UCSD-AML1 (cell line): ENCODE measurements around the gene PRDM16.

Source experiments
- DNase-seq: peaks from one replicate; lab custom pipeline; 2025; ENCODE audit not compliant: unreplicated experiment; lab: John Stamatoyannopoulos, UW

PRDM16 gene

DNA sequence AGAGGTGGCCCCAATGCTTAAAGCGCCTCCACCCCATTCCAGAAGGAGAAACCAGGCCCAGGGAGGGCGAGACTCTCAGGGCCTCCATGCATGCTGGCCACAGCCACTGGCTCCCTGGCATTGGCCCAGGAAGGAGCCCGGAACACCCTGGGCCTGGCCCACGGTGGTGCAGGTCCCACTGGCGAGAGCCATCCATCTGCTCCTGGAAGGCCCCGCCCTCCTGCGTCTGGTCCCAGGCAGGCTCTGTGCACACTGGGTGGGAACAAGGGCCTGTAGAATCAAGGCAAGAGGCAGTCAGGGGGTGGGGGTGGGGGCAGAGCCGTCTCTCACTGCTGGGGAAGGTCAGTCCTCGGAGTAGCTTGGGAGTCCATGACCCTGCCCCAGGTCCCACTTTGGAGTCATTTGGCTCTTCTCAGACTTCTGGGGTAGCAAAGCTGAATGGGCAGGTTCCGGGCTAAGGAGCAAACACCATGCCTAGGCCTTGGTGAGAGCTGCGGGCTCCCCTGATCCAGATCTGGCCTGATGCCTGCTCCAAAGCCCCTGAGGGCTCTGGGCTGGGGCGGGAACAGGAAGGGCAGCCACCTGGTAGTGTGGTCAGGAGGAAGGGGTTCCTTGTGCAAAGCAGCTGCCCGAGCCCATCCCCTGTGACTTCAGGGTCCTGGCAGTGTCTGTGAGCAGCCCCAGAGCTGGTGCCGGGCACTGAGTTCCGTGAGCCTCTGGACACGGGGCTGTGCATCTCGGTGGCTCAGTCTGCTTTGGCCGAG lies 278.4 kb downstream of the PRDM16 start:
- no peak for DNase-seq

DNA sequence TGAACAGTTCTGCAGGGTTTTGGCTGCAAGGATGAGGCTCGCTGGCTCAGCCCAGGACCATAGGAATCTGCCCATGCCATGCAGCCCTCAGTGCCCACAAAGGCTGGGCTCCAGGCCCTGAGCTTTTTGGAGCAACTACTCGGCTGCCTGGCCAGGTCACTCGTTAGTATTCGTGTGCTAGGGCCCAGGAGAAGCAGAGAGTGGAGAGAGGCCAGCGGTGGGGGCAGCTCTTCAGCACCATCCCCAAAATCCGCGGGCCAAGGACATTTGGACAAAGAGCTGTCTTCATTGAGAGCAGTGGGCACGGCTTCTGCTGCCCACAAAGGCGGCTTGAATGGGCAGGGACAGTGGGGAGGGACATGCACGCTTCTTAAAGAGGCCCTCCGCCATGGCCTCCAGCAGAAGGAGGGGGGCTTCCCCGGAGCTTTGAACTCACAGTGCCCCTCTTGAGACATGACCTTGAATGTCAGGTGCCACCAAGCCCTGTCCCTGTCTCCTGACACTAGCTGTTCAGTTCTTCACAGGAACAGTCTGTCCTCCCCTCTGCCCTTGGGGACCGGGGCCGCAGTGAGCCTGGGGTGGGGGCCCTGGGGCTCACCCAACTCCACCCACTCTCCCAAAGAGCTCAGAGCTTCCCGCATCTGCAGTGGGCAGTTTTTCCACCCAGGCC lies 279.3 kb downstream of the PRDM16 start:
- DNase-seq, result no peak

DNA sequence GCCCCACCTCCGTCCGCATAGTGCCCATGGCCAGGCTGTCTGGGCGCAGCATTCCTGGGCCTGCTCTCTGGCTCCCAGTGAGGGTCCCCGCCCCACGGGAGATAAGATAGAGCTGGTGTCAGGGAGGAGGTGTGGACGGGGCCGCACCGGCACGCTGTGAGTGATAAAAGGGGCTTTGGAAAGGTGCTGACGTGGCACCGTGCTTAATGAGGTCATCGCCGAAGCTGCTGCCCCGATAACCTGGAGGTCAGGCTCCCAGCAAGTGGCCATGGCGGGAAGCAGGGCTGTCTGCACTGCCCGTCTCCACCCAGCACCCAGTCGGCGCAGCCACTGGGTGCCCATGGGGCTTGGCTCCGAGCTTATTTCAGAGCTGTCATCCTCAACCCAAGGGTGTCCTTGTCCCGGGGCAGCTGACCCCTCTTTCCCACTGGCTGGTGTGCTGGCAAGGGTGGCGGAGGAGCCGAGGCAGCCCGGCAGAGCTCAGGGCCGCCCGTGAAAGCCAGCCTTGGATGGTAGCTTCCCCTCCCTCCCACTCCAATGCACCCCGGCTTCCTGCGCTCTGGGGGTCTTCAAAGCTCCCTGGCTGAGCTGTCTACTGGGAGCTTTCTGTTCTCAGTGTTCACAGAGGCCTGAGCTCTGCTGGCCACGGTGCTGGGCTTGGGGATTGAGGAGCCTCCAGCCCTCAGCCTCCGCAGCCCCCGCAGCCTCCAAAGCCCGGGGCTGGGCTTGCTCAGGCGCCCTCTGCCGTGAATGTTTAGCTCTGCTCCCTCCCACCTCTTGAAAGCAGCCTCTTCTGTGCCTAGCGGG lies 280.4 kb downstream of the PRDM16 start:
- DNase-seq, result no peak

DNA sequence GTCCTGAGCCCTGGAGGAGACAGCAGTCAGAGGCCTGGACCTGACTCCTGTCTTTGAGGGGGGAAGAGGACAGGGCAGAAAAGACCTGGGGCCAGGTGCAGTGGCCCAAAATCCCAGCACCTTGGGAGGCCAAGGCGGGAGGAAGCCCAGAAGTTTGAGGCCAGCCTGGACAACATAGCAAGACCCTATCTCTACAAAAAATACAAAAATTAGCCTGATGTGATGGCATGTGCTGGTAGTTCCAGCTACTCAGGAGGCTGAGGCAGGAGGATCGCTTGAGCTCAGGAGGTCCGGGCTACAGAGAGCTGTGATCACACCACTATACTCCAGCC lies 280.9 kb downstream of the PRDM16 start:
- DNase-seq, result no peak

DNA sequence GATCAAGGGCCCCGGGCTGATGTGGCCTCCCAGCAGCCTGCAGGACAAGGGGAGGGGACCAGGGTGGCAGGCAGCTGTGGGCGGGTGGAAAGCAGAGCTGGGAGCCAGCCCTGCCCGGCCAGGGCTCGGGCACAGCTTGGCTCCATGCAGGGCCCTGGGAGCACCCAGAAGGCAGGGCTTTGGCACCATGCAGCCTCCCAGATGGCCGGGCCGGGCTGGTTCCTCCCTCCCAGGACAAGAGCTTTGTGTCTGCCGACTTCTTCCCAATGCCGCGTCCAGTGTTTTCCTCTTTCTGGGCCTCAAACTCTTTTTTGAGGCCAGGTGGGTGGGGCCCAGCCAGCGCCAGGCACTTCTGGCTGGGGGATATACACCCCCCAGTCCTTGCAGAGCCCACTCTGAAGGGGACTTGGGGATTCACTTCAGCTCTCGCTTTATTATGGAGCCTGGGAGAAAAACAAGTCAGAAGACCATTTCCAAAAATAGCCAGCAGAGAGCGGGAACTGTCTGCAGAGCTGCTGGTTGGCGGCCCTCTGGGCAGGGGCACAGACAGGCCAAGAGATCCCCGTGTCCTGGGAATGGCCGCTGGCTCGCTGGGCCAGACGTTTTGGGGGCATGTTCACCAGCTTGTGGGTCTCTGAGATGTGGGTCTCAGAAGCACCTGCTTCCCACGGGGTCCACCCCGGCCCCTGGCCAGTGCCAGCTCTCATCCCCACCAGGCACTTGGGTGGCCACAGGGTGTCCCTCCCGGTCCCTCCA lies 281.7 kb downstream of the PRDM16 start:
- no peak for DNase-seq

DNA sequence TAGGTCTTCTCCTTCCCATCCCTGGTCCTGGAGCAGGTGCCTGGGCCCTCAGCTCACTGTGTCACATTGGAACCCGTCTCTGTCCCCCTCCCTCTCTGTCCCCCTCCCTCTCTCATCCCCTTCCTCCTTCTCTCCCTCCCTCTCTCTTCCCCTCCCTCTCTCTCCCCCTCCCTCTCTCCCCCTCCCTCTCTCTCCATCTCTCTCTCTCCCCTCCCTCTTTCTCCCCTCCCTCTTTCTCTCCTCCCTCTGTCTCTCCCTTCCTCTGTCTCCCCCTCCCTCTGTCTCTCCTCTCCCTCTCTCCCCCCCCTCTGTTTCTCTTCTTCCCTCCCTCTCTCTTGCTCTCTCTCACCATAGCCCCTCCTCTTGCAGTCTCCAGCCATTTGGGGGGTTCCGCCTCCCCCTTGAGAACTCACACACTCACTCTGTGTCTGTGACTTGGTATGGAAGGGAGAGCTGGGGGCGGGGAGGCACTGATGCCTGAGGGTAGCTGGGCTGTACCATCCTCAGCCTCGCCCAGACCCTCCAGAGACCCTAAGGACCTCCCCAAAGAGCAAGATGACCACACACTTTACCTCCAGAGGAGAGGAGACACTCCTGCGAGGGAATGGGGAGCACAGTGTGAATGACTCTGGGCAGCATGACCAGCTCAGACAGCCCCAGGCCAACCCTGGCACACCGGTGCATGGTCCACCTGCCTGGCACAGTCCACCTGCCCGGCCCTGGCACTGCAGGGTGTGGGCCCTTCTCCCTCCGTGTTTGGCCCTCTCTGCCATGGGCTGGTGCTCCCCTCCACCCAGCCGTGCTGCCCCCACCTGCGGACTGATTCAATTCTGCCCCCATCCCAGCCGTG lies 282.7 kb downstream of the PRDM16 start:
- no peak for DNase-seq

DNA sequence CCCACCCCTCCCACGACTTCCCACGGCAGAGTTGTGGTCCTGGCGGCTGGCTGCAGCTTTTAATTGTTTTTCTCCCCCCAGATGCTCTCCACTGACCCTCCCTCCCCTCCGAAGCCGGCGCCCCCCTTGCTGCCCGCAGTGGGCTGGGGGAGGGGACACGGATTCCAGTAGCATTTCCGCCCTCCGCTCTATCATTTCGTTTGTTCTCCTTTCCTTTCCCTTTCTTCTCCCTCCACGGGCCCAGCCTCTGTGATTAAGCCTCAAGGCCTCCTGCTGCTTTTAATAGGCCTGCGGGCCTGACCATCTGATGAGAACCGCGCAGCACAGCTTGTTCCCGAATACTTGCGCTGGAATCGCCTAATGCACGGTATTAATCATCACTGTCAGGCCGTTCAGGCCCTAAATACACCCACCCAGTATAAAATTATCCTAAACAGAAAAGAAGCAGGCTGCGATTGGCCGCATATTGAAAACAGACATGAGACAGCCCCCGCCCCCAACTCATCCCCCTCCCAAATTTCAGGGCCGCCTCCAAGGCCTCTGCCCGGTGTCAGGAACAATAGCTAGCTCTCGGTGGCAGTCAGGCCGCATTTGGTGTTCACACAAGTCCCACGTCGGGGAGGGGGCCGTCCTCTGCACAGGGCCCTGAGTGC lies 283.4 kb downstream of the PRDM16 start:
- no peak for DNase-seq

DNA sequence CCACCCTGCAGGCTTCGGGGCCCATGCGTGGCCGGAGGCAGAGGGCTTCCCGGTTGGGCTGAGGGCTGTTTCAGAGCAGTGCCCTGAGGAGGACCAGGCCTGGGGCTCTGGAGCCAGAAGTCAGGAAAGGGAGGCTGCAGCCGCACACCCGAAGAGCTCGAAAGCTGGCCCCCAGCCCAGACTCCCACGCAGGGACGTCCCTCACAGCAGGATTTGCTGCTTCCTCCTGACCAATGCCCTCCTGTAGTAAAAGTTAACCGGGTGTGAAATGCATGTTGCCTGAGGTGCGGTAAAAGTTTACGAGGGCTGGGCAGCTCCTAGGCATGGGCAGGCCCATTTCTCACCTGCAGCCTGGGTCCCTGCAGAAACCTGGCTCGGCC lies 283.9 kb downstream of the PRDM16 start:
- DNase-seq, result no peak

DNA sequence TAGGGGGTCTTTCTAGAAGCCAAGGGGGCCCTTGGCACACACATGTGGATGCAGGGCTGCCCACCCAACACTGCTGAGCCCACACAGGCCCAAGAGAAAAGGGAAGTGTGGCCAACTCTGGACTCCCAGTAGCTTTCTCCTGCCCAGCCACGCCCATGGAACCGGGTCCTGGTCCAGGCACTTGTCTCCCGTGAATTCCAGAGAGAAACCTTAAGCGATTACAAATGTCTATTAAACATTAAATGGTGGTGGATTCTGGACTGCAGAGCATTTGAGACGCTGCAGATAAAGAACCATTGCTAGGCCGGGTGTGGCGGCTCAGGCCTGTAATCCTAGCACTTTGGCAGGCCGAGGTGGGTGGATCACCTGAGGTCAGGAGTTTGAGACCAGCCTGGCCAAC lies 284.9 kb downstream of the PRDM16 start:
- DNase-seq, result no peak

DNA sequence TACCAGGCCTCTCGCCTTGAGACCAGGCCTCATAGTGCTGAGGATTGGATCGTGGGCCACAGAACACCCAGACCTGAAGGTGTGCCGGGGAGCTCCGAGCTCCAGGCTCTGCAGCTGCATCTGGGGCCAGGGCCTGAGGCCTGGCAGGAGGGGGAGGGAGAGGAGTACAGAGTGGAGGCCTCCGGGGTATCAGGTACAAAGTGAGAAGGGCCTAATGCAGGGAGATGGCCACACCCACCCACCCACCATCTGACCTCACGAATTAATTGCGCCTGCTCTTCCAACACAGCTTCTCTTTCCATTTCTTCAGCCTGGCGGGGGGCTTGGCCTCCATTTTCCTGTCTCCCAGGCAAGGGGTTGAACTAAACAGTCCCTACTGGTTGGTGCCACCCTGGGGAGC lies 286.1 kb downstream of the PRDM16 start:
- DNase-seq, result no peak

DNA sequence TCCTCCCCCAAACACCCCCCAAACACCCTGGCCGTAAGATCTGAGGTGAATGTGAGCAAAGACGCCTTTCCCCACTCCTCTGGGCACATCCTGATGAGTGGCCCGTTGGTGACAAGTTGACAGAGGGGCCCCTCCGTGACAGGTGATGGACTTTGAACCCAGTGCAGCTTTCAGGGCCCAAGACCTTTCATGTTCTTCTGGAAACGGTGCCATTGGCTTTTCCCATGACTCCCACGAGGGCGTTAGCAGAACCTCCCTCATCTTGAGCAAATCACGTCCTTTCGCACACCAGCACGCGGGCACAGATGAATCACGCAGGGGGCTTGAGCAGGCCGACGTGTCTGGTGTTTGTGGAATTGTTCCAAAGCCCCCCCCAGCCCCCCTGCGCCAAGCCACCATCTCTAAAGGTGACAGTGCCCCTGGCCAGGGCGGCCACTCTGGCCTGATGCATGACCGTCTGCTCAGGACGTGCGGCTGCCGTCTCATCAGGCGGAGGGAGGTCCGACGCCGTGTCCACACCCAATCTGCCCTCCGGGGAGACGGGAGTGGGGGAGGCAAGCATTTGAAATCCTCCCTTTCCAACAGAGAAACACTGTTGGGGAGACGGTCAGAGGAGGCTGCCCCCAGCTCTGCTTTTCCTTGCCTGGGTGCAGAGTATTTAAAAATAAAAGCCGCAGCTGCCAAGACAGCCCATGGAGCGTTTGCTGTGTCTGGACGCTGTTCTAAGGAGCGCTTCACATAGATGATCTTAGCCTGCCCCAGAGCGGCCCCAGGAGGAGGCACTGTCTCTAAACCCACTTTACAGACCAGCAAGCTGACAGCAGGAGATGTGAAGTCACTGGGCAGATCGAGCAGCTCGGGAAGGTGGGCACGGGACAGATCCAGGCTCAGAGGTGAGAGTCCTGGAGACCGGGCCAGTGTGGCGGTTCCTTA lies 287.2 kb downstream of the PRDM16 start:
- no peak for DNase-seq

DNA sequence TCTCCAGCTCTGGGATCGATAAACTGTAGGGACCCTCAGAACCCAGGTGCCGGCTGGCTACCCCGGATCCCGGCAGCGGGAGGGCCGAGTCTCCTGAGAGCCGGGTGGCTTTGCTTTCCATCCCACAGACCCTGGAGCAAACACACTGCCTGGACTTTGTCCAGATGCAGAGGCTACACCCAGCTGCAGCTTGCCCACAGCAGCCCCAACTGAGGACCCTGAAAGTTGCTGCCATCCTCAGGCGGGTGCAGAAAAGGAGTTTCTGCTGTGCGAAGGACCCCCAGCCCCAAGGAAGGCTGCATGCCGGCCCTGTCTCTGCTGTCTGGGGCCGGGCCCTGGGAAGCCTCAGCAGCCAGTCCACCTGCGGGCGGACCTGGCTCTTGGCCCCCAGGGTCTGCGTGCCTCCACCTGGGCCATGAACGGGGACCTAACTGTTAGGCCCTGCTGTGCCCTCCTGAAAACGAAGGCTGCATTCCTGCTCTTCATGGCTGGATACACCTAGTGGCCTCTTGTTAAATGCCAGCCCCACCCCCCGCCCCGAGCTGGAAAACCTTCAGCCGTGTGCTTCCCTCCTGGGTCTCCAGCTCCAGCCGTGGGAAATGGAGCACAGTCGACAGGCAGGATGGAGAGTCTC lies 287.9 kb downstream of the PRDM16 start:
- no peak for DNase-seq

DNA sequence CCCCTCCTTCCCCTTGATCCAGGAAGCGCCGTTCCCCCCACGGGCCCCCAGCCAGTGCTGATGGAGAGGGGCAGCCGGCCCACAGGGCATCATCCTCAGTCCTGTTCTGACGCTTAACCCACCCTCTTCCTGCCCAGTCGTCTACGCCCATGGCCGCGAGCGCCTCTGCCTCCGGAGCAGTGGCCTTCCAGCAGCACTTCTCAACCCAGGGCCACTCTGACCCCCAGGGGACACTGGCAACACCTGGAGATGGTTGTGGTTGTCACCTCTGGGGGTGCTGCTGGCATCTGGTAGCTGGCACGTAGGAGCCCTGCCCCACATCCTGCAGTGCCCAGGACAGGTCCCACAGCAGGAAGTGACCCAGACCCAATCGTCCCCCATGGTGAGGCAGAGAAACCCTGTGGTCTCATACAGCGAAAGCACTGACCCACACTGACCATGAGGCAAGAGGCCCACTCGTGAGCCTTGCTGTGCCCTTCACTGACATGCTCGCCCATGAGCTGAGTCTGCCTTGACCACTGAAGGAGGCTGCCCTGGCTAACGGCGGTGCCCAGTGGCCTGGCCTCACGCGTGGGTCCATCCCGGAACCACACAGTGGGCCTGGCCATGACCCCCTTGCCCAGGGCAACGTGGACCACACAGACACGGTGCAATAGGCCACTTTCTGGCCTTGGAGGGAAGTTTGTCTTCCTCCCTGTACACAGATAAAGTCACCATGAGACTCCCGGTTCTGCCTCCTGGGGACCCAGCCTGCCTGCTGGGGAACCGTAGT lies 288.7 kb downstream of the PRDM16 start:
- DNase-seq, result no peak

DNA sequence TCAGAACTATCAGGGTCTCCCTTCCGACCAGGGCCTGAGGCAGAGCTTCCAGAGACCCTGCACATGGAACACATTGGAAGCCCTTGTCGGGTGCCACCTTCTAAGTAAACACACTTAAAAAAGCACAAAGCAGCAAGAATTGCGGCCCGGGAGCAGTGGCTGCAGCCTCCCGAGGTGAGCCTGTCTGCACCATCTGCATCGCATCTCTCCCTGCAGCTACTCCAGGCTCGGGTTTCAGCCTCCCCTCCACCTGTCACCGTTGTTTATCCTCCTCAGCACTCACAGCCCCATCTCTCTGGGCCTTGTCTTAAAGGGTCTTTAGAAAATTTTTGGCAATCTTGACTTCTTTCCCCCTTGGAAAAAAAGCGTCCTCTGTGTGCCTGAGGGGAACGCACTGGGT lies 290.3 kb downstream of the PRDM16 start:
- DNase-seq, result no peak

DNA sequence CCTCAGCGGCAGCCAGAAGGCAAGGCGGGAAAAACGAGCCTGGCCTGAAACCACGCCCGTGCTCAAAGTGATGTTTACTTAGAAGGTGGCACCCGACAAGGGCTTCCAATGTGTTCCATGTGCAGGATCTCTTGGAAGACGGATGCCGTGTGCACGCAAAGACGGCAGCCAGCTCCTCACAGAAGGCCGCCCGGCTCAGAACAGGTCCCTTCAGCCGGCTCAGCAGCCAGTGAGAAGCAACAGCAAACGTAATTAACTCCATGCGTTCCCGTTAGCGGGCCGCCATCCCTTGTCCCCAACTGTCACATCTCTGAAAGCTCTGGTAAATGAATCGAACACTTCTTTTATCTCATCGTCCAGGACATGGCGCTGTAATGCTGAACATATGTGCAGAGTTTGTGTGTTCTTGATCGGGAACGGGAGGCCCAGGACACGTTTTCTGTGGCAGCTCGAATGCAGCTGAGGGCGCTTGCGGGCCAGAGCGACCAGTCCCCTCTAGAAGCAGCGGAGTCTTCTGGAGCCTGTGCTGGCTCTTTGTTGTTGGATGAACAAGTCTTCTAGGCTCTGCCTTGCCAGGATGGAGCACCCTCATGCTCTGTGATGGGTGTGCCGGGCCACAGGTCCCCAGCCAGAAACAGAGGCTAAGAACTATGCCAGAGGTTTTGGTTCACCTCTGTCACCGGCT lies 290.9 kb downstream of the PRDM16 start:
- DNase-seq, result no peak

DNA sequence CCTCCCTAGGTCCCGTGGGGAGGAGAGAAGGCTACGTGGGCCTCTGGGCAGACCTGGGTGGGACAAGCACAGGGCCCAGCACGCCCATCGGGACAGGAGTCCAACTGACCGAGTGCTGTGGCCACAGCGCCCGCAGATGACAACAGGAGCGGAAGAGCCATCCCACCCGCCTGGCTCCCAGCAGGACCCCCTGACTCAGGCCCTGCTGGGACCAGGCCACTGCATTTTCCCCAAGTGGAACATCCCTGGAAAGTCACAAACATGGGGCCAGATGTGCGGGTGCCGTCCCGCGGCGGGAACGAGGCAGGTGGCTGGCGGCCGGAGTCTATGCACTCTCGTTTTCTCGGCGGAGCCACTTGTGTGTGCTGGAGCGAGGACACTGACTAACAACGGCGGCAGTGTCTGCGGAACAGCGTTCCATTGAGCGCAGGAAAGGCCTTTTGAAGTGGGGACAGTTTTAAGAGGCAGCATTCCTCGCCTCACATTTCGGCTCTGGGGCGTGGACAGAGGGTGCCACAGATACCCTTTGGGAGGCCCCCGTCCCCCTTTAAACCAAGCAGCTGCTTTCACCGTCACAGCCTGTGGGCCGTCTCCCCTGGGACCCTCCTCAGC lies 291.7 kb downstream of the PRDM16 start:
- no peak for DNase-seq

DNA sequence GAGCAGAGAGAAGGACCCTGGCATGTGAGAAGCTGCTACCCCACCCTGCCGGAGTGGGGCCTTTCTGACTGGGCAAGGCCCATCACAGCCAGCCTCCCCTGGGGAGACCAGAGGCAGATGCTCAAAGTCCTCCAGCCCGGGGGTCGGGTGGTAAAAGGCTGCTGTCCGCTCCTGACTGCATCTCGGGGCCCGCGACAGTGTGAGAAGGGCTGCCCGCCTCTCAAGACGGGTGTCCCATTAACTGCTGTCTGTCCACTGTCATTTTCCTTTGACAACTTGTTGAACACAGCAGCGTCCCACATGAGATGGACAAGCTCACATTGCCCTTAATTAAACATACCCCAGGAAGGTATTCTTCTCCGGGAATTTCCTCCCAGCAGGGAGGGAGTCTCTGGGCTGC lies 294.0 kb downstream of the PRDM16 start:
- DNase-seq, result no peak
